Ascending aorta (tissue), 2 donors: ENCODE results near the gene MAP3K4. TPM values are rescaled to one million over a fixed set of nuclear protein-coding genes. Genes with fewer than 3 reads are reported as not detected.

Experiments used
- DNase-seq, 2 donors: peaks; one replicate each; pipeline ENCODE4 v3.0.0-alpha.2; 2019; ENCODE audit warnings: low spot score in 2 of 2
- H3K27ac ChIP-seq, 2 donors: fragments of 200-600 bp; sonication (generic); one replicate each; pipeline ENCODE4 v1.5.1; 2016 to 2017; ENCODE audit warnings: mild to moderate bottlenecking in 1 of 2
- H3K27me3 ChIP-seq: fragments of 200-600 bp; sonication (generic); one replicate; pipeline ENCODE4 v1.5.1; 2017
- H3K36me3 ChIP-seq, 2 donors: fragments of 200-600 bp; sonication (generic); one replicate each; pipeline ENCODE4 v1.5.1; 2016
- H3K4me1 ChIP-seq, 2 donors: fragments of 200-600 bp; sonication (generic); one replicate each; pipeline ENCODE4 v1.5.1; 2016 to 2017; ENCODE audit warnings: mild to moderate bottlenecking in 1 of 2
- H3K4me3 ChIP-seq, 2 donors: fragments of 200-600 bp; sonication (generic); one replicate each; pipeline ENCODE4 v1.5.1; 2016 to 2017; ENCODE audit warnings: mild to moderate bottlenecking in 1 of 2
- H3K9me3 ChIP-seq, 2 donors: fragments of 200-600 bp; sonication (generic); one replicate each; pipeline ENCODE4 v1.5.1; 2016
- intact Hi-C: fragments of 100-400 bp; cut with DNase I; formaldehyde crosslinking; loops from one replicate; pipeline ENCODE4 v1.15.1; 2023
- total RNA-seq: library from RNA; depleted of rRNA; stranded (reverse); fragments of >200 nt; gene quantifications from one replicate; pipeline ENCODE4 v1.1.0, GENCODE V29; 2016
- TF ChIP-seq, protein P1 (sequence below), 3 experiments: fragments of 200-600 bp in 2 of 3; fragments of 450-650 bp in 1 of 3; sonication (generic) in 2 of 3; IDR thresholded peaks; one replicate each; pipeline ENCODE4 v1.5.1; 2016 to 2019; ENCODE audit warnings: antibody characterized with exemption in 3 of 3, mild to moderate bottlenecking in 1 of 3, moderate library complexity in 1 of 3

Gene MAP3K4
- total RNA-seq, 1 donor from 2014 or later, result 14.9 TPM

DNA sequence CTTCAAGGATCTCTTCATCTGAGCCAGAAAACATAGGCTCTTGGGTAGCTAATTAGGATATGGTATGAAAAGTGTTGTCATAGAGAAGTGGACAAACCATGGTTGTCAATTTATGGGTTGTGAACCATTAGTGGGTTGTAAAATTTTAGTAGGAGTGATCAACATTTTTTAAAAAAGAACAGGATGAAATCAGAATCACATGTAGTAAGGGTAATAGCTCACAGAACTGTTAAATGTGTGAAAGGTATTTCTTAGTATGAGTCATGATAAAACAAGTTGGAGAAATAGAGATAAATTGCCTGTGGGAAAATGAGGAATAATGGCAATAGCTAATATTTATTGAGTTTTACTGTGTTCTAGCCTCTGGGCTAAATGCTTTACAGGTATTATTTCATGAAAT lies 113.4 kb downstream of the MAP3K4 start:
- H3K4me1 ChIP-seq, result peaks cover 0 to 4% of the 10 kb centered on the region in 2 donors
- H3K36me3 ChIP-seq, result peaks cover 35 to 57% of the 10 kb centered on the region in 2 donors
- TF ChIP-seq, protein P1, sequence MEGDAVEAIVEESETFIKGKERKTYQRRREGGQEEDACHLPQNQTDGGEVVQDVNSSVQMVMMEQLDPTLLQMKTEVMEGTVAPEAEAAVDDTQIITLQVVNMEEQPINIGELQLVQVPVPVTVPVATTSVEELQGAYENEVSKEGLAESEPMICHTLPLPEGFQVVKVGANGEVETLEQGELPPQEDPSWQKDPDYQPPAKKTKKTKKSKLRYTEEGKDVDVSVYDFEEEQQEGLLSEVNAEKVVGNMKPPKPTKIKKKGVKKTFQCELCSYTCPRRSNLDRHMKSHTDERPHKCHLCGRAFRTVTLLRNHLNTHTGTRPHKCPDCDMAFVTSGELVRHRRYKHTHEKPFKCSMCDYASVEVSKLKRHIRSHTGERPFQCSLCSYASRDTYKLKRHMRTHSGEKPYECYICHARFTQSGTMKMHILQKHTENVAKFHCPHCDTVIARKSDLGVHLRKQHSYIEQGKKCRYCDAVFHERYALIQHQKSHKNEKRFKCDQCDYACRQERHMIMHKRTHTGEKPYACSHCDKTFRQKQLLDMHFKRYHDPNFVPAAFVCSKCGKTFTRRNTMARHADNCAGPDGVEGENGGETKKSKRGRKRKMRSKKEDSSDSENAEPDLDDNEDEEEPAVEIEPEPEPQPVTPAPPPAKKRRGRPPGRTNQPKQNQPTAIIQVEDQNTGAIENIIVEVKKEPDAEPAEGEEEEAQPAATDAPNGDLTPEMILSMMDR (IDR thresholded peaks at IDR 0.05), result no peak
- H3K27me3 ChIP-seq, result no peaks in the 10 kb centered on the region
- DNase-seq, result no peak
- H3K9me3 ChIP-seq, result no peaks in the 10 kb centered on the region
- no peak overlapping the region for H3K27ac ChIP-seq
- intact Hi-C loops, result loop anchor here (10.0 kb wide), 1 partner anchor 170 kb away; no protein-coding TSS in a partner anchor
- no peak overlapping the region for H3K4me3 ChIP-seq

DNA sequence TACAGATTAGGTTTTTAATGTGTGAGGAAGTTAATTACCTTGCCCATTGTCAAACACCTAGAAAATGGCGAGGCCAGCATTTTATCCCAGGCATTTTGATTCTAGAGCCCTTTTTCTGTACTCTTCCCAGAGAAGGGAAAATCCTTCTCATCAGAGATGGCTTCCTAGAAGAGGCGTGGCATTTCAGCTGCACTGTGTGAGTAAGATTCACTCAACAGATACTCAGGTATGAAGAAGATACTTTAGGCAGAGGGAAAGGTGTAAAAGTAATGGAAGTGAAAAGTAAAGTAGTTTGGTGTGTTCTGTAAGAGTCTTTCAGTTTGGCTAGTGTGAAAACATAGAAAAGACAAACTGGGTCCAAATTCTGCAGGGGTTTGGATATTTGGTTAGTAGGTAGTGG lies 113.8 kb downstream of the MAP3K4 start:
- peaks cover 35 to 57% of the 10 kb centered on the region in 2 donors for H3K36me3 ChIP-seq
- TF ChIP-seq, protein P1 (IDR thresholded peaks at IDR 0.05), result no peak
- intact Hi-C loops, result loop anchor here (10.0 kb wide), 1 partner anchor 171 kb away; no protein-coding TSS in a partner anchor

DNA sequence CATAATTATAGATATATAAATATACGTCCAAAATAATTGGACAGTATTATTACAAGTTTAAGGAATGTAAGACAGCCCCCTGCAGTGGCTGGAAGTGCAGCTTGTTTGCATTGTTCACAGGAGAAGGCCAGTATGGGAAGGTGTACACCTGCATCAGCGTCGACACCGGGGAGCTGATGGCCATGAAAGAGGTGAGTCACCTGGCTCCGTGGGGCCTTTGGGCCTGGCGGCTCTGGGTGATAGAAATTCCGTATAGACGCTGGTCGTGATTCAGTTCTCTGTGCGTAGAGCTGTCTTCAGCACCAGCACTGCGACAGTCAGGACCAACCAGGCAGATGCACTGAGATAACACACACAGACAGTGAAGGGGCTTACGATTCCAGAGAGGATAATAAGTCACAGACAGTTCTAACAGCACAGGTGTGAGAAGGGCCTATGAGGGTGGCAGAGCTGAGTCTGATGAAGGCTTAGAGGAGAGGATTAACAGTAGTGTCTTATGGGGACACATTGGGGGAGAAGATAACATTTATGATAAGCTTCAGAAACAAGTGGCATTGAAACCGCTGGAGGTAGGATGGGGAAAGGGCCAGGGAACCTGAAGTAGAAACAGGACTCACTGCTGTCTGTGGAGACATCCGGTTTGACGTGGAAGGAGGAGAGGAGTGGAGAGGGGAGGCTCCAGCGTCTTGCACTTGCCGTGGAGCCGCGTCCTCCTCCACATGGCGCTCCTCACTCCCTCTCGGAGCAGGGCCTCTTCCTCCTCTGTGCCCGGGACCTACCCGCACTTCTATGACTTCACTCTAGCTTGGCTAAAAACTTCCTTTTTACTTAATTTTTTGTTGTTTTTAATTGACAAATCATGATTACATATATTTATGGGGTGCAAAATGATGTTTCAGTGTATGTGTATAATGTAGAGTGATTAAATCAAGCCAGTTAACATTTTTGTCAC lies 116.5 kb downstream of the MAP3K4 start:
- TF ChIP-seq, protein P1 (IDR thresholded peaks at IDR 0.05), result no peak
- H3K27me3 ChIP-seq, result no peaks in the 10 kb centered on the region
- no peak overlapping the region for H3K27ac ChIP-seq
- peaks cover 55 to 73% of the 10 kb centered on the region in 2 donors for H3K36me3 ChIP-seq
- no peak for DNase-seq
- no peak overlapping the region for H3K4me3 ChIP-seq
- no peaks in the 10 kb centered on the region for H3K9me3 ChIP-seq
- H3K4me1 ChIP-seq, result peaks cover 0 to 4% of the 10 kb centered on the region in 2 donors
- intact Hi-C loops, result loop anchor here (10.0 kb wide), 1 partner anchor 173 kb away; no protein-coding TSS in a partner anchor

More for the DNA sequence above, 113.8 kb downstream of the MAP3K4 start:
- Histone ChIP-seq H3K9me3 (no peaks in the 10 kb centered on the region), H3K27ac (no peak overlapping the region), H3K4me1 (peaks cover 0 to 4% of the 10 kb centered on the region in 2 donors), H3K27me3 (no peaks in the 10 kb centered on the region), H3K4me3 (no peak overlapping the region)
- DNase-seq, result no peak

DNA sequence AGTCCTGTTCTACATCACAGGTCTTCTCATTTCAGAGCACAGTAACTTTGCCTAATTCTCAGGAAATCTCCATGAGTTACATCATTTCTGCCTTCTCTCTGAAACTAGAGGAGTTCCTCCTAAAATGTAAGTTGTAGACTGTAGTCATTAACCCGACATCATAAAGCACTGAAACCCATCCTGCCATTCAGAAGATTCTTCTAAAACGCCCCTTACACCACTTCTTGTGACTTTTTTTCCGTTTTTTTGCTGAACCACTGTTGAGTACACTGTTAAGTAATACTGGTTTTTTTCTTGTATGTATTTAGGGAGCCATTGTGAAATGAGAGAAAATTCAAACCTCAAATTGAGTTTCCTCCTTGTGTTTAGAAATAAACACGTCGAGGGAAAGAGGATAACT lies 117.3 kb downstream of the MAP3K4 start:
- H3K4me3 ChIP-seq, result no peak overlapping the region
- H3K36me3 ChIP-seq, result peaks cover 54 to 70% of the 10 kb centered on the region in 2 donors
- no peak for DNase-seq
- TF ChIP-seq, protein P1 (IDR thresholded peaks at IDR 0.05), result no peak
- peaks cover 0 to 4% of the 10 kb centered on the region in 2 donors for H3K4me1 ChIP-seq
- no peak overlapping the region for H3K27ac ChIP-seq
- intact Hi-C loops, result loop anchor here (10.0 kb wide), 1 partner anchor 174 kb away; no protein-coding TSS in a partner anchor
- no peaks in the 10 kb centered on the region for H3K27me3 ChIP-seq
- H3K9me3 ChIP-seq, result no peaks in the 10 kb centered on the region

DNA sequence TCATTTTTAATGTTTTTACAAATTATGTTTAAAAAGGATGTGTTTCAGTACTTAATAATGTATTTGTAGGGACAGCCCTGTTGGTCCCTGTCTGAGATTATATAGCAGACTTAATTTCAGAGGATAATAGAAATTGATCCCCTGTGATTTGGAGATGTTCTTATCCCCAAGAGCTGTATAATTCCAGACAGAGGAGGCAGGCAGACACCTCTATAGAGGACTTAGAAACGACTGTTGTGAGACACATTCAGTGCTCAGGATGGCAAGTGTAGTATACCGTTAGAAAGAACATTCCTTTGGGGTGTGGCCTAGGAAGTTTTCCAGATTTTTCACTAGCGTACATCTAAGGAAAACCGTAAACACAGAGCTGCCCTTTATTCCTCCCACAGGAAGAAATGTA lies 117.8 kb downstream of the MAP3K4 start:
- H3K27me3 ChIP-seq, result no peaks in the 10 kb centered on the region
- intact Hi-C loops, result loop anchor here (10.0 kb wide), 1 partner anchor 175 kb away; no protein-coding TSS in a partner anchor
- H3K4me3 ChIP-seq, result no peak overlapping the region
- no peaks in the 10 kb centered on the region for H3K9me3 ChIP-seq
- peaks cover 0 to 4% of the 10 kb centered on the region in 2 donors for H3K4me1 ChIP-seq
- no peak overlapping the region for H3K27ac ChIP-seq
- no peak for DNase-seq
- TF ChIP-seq, protein P1 (IDR thresholded peaks at IDR 0.05), result no peak
- peaks cover 58 to 72% of the 10 kb centered on the region in 2 donors for H3K36me3 ChIP-seq
